NCI-H2029 treated with DMSO at 0.1 percent for 48 hours (cell line): ENCODE measurements around the gene MACROD2.

Experiments used
- DNase-seq: peaks from one replicate; lab custom pipeline; 2025; lab: John Stamatoyannopoulos, UW

Gene MACROD2

GRCh38 chr20:14531786-14532185 lies 536.5 kb downstream of the MACROD2 start:
- no peak for DNase-seq

DNA sequence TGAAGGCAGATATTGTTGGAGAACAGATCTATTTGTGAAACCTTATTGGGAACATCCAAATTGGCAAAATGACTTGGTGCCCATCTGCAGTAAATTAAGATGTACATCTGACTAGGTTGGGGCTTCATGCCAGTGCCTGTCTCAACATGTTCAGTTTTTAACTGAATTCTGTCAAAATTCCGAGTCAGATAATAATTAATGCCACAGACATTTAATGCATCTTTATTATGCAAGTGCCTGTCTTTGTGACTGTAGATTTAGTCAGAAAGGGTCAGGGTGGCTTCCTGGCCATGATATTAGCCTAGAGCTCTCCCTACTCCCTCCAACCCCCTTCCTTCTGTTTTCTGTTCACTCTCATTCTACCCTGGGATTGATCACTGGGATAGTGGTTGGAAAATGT lies 541.4 kb downstream of the MACROD2 start:
- DNase-seq = no peak

DNA sequence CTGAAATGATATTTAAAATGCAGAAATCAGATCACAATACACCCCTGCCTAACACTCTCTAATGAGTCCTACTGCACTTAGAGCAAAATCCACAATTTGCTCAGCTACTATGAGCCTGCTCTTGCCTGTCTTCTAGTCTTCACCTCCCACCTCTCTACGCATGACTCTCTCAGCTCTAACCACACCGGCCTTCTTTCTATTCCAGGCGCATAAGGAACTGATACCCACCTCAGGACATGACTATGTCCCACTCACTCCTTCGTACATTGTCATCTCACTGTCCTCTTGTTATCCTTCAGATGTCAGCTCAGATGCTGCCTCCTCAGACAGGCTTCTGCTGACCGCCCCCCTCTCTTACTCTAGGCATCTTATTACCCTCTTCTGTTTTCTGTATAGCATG lies 543.1 kb downstream of the MACROD2 start:
- no peak for DNase-seq

DNA sequence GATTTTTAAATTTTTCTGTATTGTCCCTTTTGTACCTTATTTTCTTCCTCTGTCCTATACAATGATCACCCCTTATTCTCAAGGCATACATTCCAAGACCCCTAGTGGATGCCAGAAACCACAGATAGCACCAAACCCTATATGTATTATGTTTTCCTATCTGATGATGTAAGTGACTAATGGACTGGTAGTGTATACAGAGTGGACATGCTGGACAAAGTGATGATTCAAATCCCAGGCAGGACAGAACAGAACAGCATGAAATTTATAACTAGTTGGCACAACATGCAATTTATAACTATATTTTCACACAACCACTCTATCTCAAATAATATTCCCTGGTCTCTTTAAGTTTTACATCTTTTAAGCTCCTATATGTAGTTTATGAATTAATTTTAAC lies 547.7 kb downstream of the MACROD2 start:
- no peak for DNase-seq

DNA sequence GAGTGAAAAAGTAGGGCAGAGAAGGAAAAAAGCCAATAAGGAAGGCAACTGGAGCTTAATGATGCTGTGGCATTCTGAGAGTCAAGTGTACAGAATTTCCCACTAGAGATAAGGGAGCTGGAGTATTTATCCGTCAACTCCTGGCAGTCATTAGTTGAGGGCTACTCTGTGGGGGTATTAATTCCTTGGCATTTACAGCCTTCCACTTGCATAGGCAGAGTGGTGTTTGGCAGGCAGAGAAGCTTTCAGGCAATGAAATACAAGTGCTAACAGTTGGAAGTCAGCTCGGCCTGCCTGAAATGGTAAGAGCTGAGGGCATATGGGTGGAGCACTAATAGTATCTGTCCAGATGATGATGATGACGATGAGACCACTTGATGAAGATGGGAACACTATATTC lies 549.4 kb downstream of the MACROD2 start:
- DNase-seq = no peak

DNA sequence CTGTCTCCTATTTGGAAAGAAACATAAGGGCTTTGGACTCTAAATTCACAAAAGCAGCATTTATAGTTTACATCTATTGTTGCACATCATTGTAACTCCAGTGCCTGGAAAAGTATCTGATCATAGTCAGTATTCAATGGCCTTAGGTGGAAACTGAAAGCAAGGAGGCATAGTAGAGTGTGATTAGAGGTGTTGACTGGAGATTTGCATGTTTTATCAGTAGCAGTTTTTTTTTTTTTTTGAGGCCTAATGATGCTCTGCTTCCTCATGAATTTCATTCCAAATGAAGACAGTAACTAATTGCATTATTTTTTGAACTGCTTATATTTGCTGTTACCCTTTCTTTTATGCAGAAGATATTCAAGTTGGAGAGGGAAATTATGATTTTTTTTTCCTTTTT lies 555.3 kb downstream of the MACROD2 start:
- no peak for DNase-seq

- no peak for DNase-seq
These were observed 558.6 kb downstream of the MACROD2 start for GRCh38 chr20:14553774-14554534.

DNA sequence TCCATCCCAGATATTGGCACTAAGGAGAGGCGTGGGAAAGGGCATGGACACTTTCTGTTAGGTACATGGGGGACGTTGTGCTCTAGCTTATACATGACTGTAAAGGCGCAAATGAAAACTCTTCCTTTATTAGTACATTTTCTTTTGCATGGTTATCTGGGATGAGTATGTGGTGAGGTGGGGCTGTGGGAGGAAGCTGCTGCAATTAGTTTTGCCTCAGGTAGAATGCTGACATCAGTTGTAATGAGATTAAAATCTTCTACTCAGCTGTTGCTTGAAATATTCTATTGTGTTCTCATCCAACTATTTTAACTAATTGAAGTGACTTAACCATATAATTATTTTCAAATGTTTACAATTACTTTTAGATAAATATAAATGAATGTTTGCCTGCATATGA lies 560.4 kb downstream of the MACROD2 start:
- no peak for DNase-seq

- DNase-seq = no peak
These were observed 560.9 kb downstream of the MACROD2 start for GRCh38 chr20:14556206-14556605.

DNA sequence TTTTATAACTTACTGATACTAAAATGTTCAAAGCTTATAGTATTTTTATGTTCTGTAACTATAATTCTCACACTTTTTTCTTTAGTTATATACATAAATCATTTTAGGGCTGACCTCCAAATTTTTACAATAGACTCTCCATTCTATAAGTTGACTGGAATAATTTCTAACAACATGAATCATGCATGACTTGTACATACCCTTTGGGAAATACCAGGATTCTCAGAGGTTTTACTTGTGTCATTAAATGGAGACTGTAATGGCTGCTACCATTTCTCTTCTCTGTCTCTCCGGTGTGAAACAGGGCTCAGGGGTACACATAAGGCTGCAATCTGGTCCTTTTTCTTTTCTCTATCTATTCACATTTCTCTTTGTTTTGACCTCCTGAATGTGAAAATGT lies 564.3 kb downstream of the MACROD2 start:
- DNase-seq = no peak

DNA sequence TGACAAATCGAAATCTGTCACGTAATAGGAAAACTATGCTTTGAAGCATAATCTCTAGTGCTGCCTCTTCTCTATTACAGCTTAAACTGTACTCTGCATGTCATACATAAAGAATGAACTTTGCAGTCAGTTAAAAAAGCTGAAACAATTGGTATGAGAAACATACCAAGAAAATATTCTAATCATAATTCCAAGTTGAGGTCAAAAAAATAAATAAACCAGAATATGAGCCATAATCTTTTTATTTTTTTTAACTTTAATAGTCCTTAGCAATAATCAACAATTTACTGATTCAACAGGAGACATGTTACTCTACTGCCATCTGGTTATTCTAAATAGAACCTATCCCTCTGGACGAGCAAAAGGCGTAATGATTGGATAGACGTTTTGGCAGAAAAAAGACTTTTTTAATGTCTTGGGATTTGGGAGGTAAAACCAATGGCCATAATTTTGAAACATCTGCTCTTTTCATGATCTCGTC lies 566.5 kb downstream of the MACROD2 start:
- no peak for DNase-seq

DNA sequence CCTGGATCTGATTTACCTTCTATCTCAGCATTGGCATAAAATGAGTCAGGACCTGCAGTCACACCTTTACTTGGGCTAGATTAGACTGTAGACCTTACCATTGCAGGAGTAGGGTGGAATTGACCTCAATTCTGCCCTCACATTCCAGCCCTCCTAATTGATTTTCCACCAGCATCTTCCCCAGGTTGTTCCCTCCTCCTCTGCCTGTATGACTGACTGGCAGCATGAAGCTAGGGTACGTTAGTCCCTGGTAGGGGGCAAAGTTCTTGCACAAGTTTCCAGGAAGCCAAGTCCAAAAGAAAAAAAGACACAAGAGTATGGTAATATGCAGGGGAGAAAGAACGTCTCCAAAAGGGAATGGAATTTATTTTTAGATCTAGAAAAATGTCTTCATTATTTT lies 567.7 kb downstream of the MACROD2 start:
- no peak for DNase-seq

DNA sequence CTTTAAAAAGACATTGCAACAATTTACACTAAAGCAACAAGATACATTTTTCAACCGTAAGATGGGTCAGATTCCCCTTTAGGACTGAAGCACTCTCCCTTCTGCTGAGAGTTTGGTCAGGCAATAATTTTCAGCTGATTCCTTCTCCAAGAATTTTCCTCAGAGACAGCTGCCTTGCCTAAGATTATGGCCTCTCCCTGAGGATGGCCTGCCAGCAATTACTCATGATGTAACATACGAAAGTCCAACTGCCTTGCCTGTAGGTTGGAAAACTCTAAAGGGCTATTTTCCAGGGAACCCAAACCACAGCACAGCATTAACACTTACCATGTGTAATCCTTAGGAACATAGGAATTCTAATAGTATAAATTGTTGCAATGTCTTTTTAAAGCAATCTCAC lies 571.2 kb downstream of the MACROD2 start:
- DNase-seq = no peak

- DNase-seq = no peak
These were observed 572.9 kb downstream of the MACROD2 start for GRCh38 chr20:14568225-14568624.

- no peak for DNase-seq
These were observed 573.4 kb downstream of the MACROD2 start for GRCh38 chr20:14568701-14569100.

DNA sequence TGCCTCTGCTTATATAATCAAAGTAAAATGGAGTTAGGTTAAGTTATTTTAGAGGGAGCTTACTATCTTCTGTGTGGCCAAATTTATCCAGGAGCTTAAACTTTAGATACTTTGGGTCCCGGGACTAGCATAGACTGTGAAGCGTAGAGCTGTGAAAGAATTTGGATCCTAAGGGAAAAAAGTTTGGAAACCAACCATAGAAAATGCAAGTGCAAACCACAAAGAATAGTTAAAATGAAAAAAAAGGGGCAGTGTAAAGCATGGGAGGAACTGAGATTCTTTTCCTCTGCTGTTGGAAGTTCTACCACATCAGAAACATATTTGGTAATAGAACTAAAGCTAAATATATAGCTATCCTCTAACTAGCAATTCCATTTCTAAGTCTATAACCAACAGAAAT lies 574.3 kb downstream of the MACROD2 start:
- DNase-seq = no peak

- DNase-seq = no peak
These were observed 575.5 kb downstream of the MACROD2 start for GRCh38 chr20:14570811-14571210.

GRCh38 chr20:14573676-14574075 lies 578.4 kb downstream of the MACROD2 start:
- no peak for DNase-seq

GRCh38 chr20:14576196-14576877 lies 581.0 kb downstream of the MACROD2 start:
- DNase-seq = no peak

GRCh38 chr20:14580418-14581074 lies 585.2 kb downstream of the MACROD2 start:
- DNase-seq = peak; percentile 68

DNA sequence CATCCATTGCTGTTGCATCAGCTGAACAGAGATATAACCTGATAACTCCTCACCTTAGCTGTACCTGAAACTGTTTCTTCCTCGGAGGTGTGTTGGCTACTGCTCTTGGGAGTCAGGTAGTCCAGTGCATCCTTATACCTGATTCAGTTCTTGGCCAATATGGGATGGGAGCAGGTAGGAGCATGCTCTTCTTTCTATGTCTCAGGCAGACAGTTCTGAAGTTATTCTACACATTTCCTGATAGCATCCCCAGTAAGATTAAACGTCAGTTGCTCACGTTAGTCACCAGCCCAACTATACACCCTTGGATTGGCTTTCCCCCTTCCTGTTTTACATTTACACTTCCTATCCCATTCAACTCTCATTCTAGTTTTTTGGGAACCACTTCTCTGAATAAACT lies 586.4 kb downstream of the MACROD2 start:
- no peak for DNase-seq

- no peak for DNase-seq
These were observed 587.5 kb downstream of the MACROD2 start for GRCh38 chr20:14582855-14583254.

DNA sequence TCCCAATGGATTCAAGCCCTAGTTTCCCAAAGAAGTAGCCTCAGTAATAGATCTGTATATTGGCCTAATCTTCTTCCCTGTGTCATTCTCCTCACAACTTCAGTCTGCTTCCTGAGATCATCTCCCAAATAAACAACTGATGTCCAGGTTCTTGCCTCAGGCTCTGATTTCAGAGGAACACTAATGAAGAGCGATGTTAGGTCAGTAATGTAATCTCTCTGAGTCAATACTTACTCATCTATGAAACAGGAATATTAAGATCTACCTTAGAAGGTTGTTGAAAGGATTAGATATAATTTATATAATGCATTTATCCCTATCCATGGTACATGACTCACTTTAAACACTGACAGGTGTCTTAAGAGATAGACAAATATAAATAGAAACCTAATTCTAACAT lies 588.1 kb downstream of the MACROD2 start:
- peak; percentile 64 for DNase-seq
